ENCODE measurements around the gene MORC3.
A peak's percentile ranks its signal among the peaks of the same experiment; 100 is the strongest.
"Not testable (repeated sequence)": the region's sequence is repeated elsewhere in the genome, so short reads cannot be mapped to it uniquely, and the experiment has no call there.

The MORC3 gene

DNA sequence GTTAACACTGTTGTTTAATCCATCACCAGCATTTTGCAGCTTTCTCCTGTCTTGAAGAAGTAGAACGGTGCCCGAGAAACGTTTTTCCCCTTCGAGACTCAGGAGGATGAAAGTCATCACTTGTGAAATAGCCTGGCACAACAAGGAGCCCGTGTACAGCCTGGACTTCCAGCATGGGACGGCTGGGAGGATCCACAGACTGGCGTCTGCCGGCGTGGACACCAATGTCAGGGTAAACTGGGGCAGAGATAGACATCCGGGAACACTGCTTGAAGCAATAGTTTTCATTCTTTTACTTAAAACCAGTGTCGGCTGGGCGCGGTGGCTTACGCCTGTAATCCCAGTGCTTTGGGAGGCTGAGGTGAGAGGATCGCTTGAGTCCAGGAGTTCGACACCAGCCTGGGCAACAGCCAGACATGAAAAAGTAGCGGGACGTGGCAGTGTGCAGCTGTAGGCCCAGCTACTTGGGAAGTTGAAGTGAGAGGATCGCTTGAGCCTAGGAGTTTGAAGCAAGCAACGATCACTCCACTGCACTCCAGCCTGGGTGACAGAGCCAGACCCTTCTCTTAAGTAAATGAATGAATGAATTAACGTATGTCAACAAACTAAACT lies 66.1 kb downstream of the MORC3 start:
- no peak for DNase-seq (ENCODE audit: low read depth, low spot score)
- no peak for TF ChIP-seq ZNF274 (IDR thresholded peaks at IDR 0.05; ENCODE audit: low read depth, low read length)
- TF ChIP-seq YY1 (IDR thresholded peaks at IDR 0.05; ENCODE audit: insufficient read depth, insufficient read length): no peak
- no peak for TF ChIP-seq SUZ12 (IDR thresholded peaks at IDR 0.05; ENCODE audit: extremely low read depth, insufficient read depth, insufficient read length)

DNA sequence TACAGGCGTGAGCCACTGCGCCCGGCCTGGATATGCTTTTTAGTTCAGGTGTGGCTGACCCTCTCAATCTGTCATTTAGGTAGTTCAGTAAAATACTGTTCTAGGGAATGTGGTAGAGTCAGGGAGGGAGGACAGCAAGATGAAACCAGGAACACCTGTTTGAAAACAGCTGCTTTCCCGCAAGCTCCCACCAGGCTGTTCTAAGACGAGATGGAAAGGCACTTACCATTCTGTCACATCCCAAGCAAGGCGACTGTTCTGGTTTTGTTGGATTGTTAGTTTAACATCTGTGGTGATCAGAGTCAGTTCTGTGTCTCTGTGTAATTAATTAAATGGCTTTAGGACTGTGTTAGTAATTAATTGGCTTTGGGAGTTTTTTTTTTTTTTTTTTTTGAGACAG lies 68.1 kb downstream of the MORC3 start:
- no peak for DNase-seq (ENCODE audit: low read depth, low spot score)
- peaks cover 17% of the 10 kb centered on the region for H3K9me3 ChIP-seq (ENCODE audit: insufficient read depth, low read length)
- peak overlapping the region; percentile 4 for H3K9ac ChIP-seq (ENCODE audit: insufficient read length, low read depth)
- H3K27me3 ChIP-seq (ENCODE audit: insufficient read depth, insufficient read length): peaks cover 10% of the 10 kb centered on the region
- no peak for TF ChIP-seq ZNF274 (IDR thresholded peaks at IDR 0.05; ENCODE audit: low read depth, low read length)
- TF ChIP-seq YY1 (IDR thresholded peaks at IDR 0.05; ENCODE audit: insufficient read depth, insufficient read length): no peak
- TF ChIP-seq SUZ12 (IDR thresholded peaks at IDR 0.05; ENCODE audit: extremely low read depth, insufficient read depth, insufficient read length): no peak
- no peak overlapping the region for H3K4me3 ChIP-seq (ENCODE audit: insufficient read length, low read depth)
- H3K36me3 ChIP-seq (ENCODE audit: insufficient read depth, insufficient read length, low read length): peaks cover 52% of the 10 kb centered on the region
- peaks cover 2% of the 10 kb centered on the region for H3K4me1 ChIP-seq (ENCODE audit: insufficient read depth, insufficient read length)

More for the DNA sequence above, 66.1 kb downstream of the MORC3 start:
- Histone ChIP-seq H3K9ac (ENCODE audit: insufficient read length, low read depth) (peak overlapping the region; percentile 82), H3K36me3 (ENCODE audit: insufficient read depth, insufficient read length, low read length) (peaks cover 41% of the 10 kb centered on the region), H3K27me3 (ENCODE audit: insufficient read depth, insufficient read length) (peaks cover 10% of the 10 kb centered on the region), H3K4me3 (ENCODE audit: insufficient read length, low read depth) (peak overlapping the region; percentile 73), H3K9me3 (ENCODE audit: insufficient read depth, low read length) (0 out of 2 replicates have a peak, but pooled peaks cover 3% of the 10 kb centered on the region), H3K4me1 (ENCODE audit: insufficient read depth, insufficient read length) (peaks cover 2% of the 10 kb centered on the region)

DNA sequence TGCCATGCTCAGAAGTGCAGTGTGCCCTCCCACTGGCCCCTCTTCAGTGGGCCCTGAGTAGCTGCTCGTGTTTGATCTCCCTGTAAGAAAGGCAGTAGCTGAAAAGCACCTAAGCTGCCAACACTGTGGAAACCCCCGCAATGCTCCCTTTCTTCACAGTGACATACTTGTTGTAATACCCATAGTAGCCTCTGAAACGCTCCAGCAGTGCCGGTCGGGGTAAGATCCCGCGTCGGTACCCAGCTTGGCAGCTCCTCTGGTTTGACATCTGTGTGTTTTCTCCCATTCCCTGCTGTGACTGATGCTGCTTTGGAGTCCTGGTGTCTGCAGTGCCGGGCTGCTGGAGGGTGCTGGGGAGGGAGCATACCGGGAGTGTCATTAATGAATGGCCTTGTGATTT lies 68.8 kb downstream of the MORC3 start:
- peak; percentile 32 for DNase-seq (ENCODE audit: low read depth, low spot score)
- peaks cover 2% of the 10 kb centered on the region for H3K4me1 ChIP-seq (ENCODE audit: insufficient read depth, insufficient read length)
- TF ChIP-seq ZNF274 (IDR thresholded peaks at IDR 0.05; ENCODE audit: low read depth, low read length) (no peak), SUZ12 (IDR thresholded peaks at IDR 0.05; ENCODE audit: extremely low read depth, insufficient read depth, insufficient read length) (no peak), YY1 (IDR thresholded peaks at IDR 0.05; ENCODE audit: insufficient read depth, insufficient read length) (no peak)
- no peak overlapping the region for H3K9ac ChIP-seq (ENCODE audit: insufficient read length, low read depth)
- H3K27me3 ChIP-seq (ENCODE audit: insufficient read depth, insufficient read length): peaks cover 10% of the 10 kb centered on the region
- peaks cover 17% of the 10 kb centered on the region for H3K9me3 ChIP-seq (ENCODE audit: insufficient read depth, low read length)
- H3K4me3 ChIP-seq (ENCODE audit: insufficient read length, low read depth): no peak overlapping the region
- peaks cover 58% of the 10 kb centered on the region for H3K36me3 ChIP-seq (ENCODE audit: insufficient read depth, insufficient read length, low read length)

DNA sequence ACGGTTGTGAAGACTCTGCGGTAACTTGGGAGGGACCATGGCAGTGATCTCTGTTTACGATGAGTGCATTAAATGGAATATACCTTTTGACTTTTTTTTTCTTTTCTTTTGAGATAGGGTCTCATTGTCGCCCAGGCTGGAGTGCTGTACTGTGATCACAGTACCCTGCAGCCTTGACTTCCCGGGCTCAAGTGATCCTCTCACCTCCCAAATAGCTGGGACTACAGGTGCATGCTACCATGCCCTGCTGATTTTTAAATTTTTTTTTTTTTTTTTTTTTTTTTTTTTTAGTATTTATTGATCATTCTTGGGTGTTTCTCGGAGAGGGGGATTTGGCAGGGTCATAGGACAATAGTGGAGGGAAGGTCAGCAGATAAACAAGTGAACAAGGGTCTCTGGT lies 71.7 kb downstream of the MORC3 start:
- H3K4me3 ChIP-seq (ENCODE audit: insufficient read length, low read depth); H3K27me3 ChIP-seq (ENCODE audit: insufficient read depth, insufficient read length); DNase-seq (ENCODE audit: low read depth, low spot score); H3K9ac ChIP-seq (ENCODE audit: insufficient read length, low read depth); H3K4me1 ChIP-seq (ENCODE audit: insufficient read depth, insufficient read length): not testable (repeated sequence)
- Histone ChIP-seq H3K36me3 (ENCODE audit: insufficient read depth, insufficient read length, low read length) (peaks cover 77% of the 10 kb centered on the region), H3K9me3 (ENCODE audit: insufficient read depth, low read length) (peaks cover 17% of the 10 kb centered on the region)

DNA sequence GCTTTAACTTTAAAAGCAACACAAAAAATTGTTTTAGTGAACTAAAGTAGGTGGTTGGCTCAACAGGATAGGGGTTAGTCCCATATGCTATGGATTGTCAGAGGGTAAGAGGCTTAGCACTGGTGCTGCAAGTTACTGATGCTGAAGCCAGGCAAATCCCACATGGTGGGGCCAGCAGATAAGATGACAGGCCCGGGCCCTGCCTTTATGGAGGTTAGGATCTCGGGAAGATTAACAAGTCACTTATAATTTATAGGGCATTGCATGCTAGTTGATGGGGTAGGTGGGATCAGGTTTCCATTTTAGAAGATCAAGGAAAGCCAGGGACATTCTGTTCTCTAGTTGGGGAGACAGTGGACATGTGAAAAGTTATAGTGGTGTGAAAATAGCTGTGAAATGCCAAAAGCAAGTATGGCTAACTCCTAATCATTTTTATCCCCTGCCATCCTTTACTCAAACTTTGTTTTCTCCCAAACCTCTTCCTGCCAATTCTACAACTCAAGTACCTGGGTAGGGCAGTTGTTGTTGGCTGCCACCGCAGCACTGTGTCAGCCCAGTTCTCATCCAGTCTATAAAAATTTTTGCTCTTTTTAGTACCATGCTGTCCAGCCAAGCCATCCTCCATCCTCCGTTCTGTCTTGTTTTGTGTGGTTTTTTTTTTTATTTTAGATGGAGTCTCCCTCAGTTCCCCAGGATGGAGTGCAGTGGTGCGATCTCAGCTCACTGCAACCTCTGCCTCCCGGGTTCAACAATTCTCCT lies 75.5 kb downstream of the MORC3 start:
- H3K4me1 ChIP-seq (ENCODE audit: insufficient read depth, insufficient read length): peaks cover 4% of the 10 kb centered on the region
- peaks cover 17% of the 10 kb centered on the region for H3K9me3 ChIP-seq (ENCODE audit: insufficient read depth, low read length)
- peaks cover 81% of the 10 kb centered on the region for H3K36me3 ChIP-seq (ENCODE audit: insufficient read depth, insufficient read length, low read length)
- TF ChIP-seq ZNF274 (IDR thresholded peaks at IDR 0.05; ENCODE audit: low read depth, low read length) (no peak), YY1 (IDR thresholded peaks at IDR 0.05; ENCODE audit: insufficient read depth, insufficient read length) (no peak), SUZ12 (IDR thresholded peaks at IDR 0.05; ENCODE audit: extremely low read depth, insufficient read depth, insufficient read length) (no peak)
- no peaks in the 10 kb centered on the region for H3K27me3 ChIP-seq (ENCODE audit: insufficient read depth, insufficient read length)
- H3K9ac ChIP-seq (ENCODE audit: insufficient read length, low read depth): no peak overlapping the region
- DNase-seq (ENCODE audit: low read depth, low spot score): no peak
- no peak overlapping the region for H3K4me3 ChIP-seq (ENCODE audit: insufficient read length, low read depth)

DNA sequence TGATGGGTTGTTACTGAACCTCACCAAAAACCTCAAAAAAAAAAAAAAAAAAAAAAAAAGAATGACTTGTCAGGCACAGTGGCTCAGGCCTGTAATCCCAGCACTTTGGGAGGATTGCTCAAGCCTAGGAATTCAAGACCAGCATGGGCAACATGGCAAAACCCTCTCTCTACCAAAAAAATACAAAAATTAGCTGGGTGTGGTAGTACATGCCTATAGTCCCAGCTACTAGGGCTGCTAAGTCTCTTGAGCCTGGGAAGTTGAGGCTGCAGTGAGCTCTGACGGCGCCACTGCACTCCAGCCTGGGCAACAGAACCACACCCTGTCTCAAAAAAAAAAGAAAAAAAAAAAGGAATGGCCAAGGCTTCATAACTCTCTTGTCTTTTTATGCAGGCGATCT lies 76.3 kb downstream of the MORC3 start:
- no peak for TF ChIP-seq YY1 (IDR thresholded peaks at IDR 0.05; ENCODE audit: insufficient read depth, insufficient read length)
- no peak for TF ChIP-seq ZNF274 (IDR thresholded peaks at IDR 0.05; ENCODE audit: low read depth, low read length)
- TF ChIP-seq SUZ12 (IDR thresholded peaks at IDR 0.05; ENCODE audit: extremely low read depth, insufficient read depth, insufficient read length): no peak
- H3K36me3 ChIP-seq (ENCODE audit: insufficient read depth, insufficient read length, low read length): peaks cover 80% of the 10 kb centered on the region

DNA sequence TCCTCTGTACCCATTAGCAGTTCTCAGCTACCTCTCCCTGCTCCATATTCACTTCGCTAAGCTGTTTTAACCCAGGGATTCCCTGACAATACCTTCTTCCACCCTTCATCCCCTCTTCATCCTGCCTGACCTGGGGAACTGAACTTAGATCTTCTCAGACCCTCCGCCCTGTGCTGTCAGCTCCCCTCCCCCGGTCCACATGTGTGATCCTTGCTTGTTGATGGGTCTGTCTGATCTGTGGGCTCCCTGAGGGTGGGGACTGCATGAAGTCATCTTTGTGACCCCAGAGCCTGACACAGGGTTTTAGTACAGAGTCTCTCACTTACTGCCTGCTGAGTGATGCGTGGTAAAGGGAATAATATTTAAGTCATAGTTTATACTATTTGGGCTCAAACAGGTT lies 77.0 kb downstream of the MORC3 start:
- Histone ChIP-seq H3K4me1 (ENCODE audit: insufficient read depth, insufficient read length) (peaks cover 4% of the 10 kb centered on the region), H3K9me3 (ENCODE audit: insufficient read depth, low read length) (peaks cover 6% of the 10 kb centered on the region), H3K9ac (ENCODE audit: insufficient read length, low read depth) (no peak overlapping the region), H3K36me3 (ENCODE audit: insufficient read depth, insufficient read length, low read length) (peaks cover 79% of the 10 kb centered on the region), H3K4me3 (ENCODE audit: insufficient read length, low read depth) (no peak overlapping the region), H3K27me3 (ENCODE audit: insufficient read depth, insufficient read length) (no peaks in the 10 kb centered on the region)
- DNase-seq (ENCODE audit: low read depth, low spot score): no peak
- no peak for TF ChIP-seq YY1 (IDR thresholded peaks at IDR 0.05; ENCODE audit: insufficient read depth, insufficient read length)
- TF ChIP-seq ZNF274 (IDR thresholded peaks at IDR 0.05; ENCODE audit: low read depth, low read length): no peak
- TF ChIP-seq SUZ12 (IDR thresholded peaks at IDR 0.05; ENCODE audit: extremely low read depth, insufficient read depth, insufficient read length): no peak

More for the DNA sequence above, 76.3 kb downstream of the MORC3 start:
- Histone ChIP-seq H3K4me3 (ENCODE audit: insufficient read length, low read depth) (no peak overlapping the region), H3K9me3 (ENCODE audit: insufficient read depth, low read length) (peaks cover 13% of the 10 kb centered on the region), H3K4me1 (ENCODE audit: insufficient read depth, insufficient read length) (peaks cover 4% of the 10 kb centered on the region), H3K27me3 (ENCODE audit: insufficient read depth, insufficient read length) (no peaks in the 10 kb centered on the region), H3K9ac (ENCODE audit: insufficient read length, low read depth) (no peak overlapping the region)
- DNase-seq (ENCODE audit: low read depth, low spot score): no peak
